K562 (cell line): ENCODE results near the gene SERINC5.

Experiments used
- BRCA1 ChIP-seq, 2 experiments: fragments of 450-650 bp in 1 of 2; sonication (generic) in 1 of 2; formaldehyde crosslinking in 1 of 2; IDR thresholded peaks; 2 replicates each; pipeline versions ENCODE4 v1.5.0 to v1.6.1; 2017 to 2020; ENCODE audit warnings: mild to moderate bottlenecking in 1 of 2, missing genetic modification reagents in 1 of 2
- CBX3 ChIP-seq, 2 experiments: IDR thresholded peaks; 1 replicate in 1 of 2; 2 replicates in 1 of 2; pipeline ENCODE4 v1.6.1; 2012; ENCODE audit warnings: inconsistent platforms in 2 of 2, low read length in 2 of 2, borderline replicate concordance in 1 of 2, control low read depth in 1 of 2
- CTCF ChIP-seq, 3 experiments: IDR thresholded peaks in 2 of 3; conservative IDR thresholded peaks in 1 of 3; 2 replicates each; pipeline ENCODE4 v1.5.1; 2011 to 2012; ENCODE audit warnings: low read length in 3 of 3, mild to moderate bottlenecking in 3 of 3, control low read depth in 2 of 3, improper control_type of control experiment in 1 of 3, inconsistent platforms in 1 of 3, low read depth in 1 of 3, mixed read lengths in 1 of 3, moderate library complexity in 1 of 3; ENCODE audit not compliant: insufficient read depth in 2 of 3
- EZH2 ChIP-seq: IDR thresholded peaks from 2 replicates; pipeline ENCODE4 v1.6.1; 2012; ENCODE audit warnings: low read depth, mild to moderate bottlenecking, inconsistent platforms, low read length, borderline replicate concordance
- JUN ChIP-seq, 2 experiments: sonication (generic) in 1 of 2; formaldehyde crosslinking in 1 of 2; IDR thresholded peaks; 2 replicates each; pipeline versions ENCODE4 v1.6.1 to v1.8.0; 2012 to 2022; ENCODE audit warnings: borderline replicate concordance in 2 of 2, mild to moderate bottlenecking in 2 of 2, improper control_type of control experiment in 1 of 2, low read depth in 1 of 2, low read length in 1 of 2, missing genetic modification reagents in 1 of 2
- JUND ChIP-seq, 2 experiments: IDR thresholded peaks; 2 replicates in 1 of 2; 3 replicates in 1 of 2; pipeline ENCODE4 v1.6.1; 2011; ENCODE audit warnings: borderline replicate concordance in 2 of 2, low read depth in 2 of 2, low read length in 2 of 2, improper control_type of control experiment in 1 of 2, missing biosample characterization in 1 of 2, missing genetic modification characterization in 1 of 2, missing genetic modification reagents in 1 of 2
- MED1 ChIP-seq: sonication (generic); formaldehyde crosslinking; IDR thresholded peaks from 2 replicates; pipeline ENCODE4 v1.8.1; 2023; ENCODE audit warnings: missing genetic modification reagents, borderline replicate concordance
- NKRF ChIP-seq: fragments of 450-650 bp; IDR thresholded peaks from 2 replicates; pipeline ENCODE4 v1.6.1; 2016; ENCODE audit warnings: borderline replicate concordance
- PML ChIP-seq: IDR thresholded peaks from 2 replicates; pipeline ENCODE4 v1.6.1; 2012; ENCODE audit warnings: low read length, inconsistent platforms
- RBM17 ChIP-seq: fragments of 200-400 bp; formaldehyde crosslinking; IDR thresholded peaks from 2 replicates; pipeline ENCODE4 v1.6.1; 2017; ENCODE audit warnings: low read depth, mild to moderate bottlenecking, low read length, borderline replicate concordance
- SMARCB1 ChIP-seq: IDR thresholded peaks from 2 replicates; pipeline ENCODE4 v1.6.1; 2011; ENCODE audit warnings: improper control_type of control experiment, low read depth; ENCODE audit not compliant: insufficient read length
- ZNF609 ChIP-seq: sonication (generic); formaldehyde crosslinking; IDR thresholded peaks from 2 replicates; pipeline ENCODE4 v1.8.1; 2023; ENCODE audit warnings: missing genetic modification reagents, mild to moderate bottlenecking, borderline replicate concordance

- TF ChIP-seq SMARCB1, result no peak
- no peak for TF ChIP-seq PML
- no peak for TF ChIP-seq NKRF
- TF ChIP-seq RBM17, result no peak
- no peak for TF ChIP-seq JUND (IDR thresholded peaks at IDR 0.05; ENCODE audit: borderline replicate concordance, low read depth, low read length)
- no peak for TF ChIP-seq JUND (tag; IDR thresholded peaks at IDR 0.05; ENCODE audit: borderline replicate concordance, low read depth, low read length)
- no peak for TF ChIP-seq MED1
- TF ChIP-seq EZH2, result no peak
- no peak for TF ChIP-seq CTCF (IDR thresholded peaks at IDR 0.05 in 2 of 3, conservative IDR thresholded peaks at IDR 0.05 in 1 of 3; ENCODE audit: insufficient read depth in 2 of 3, low read depth in 1 of 3, low read length in 3 of 3)
- TF ChIP-seq JUN (IDR thresholded peaks at IDR 0.05; ENCODE audit: borderline replicate concordance, low read depth, low read length), result no peak
- no peak for TF ChIP-seq JUN (CRISPR knock-in tag; IDR thresholded peaks at IDR 0.05; ENCODE audit: borderline replicate concordance)
- no peak for TF ChIP-seq CBX3 (IDR thresholded peaks at IDR 0.05; ENCODE audit: borderline replicate concordance in 1 of 2, low read length in 2 of 2)
- no peak for TF ChIP-seq BRCA1 (IDR thresholded peaks at IDR 0.05)
- TF ChIP-seq BRCA1 (CRISPR knock-in tag; IDR thresholded peaks at IDR 0.05), result no peak
- no peak for TF ChIP-seq ZNF609
Observed at GRCh38 chr5:80090884-80091166, 165.0 kb downstream of the SERINC5 start.
